Inflammatory macrophage treated with lipopolysaccharide for 4 hours (primary cell): ENCODE results near the gene SH3BGRL3.

ENCODE experiments used
- DNase-seq: peaks from one replicate; pipeline ENCODE4 v3.0.0-alpha.2; 2020

SH3BGRL3 gene

GRCh38 chr1:26279456-26280332 lies at the start of gene SH3BGRL3:
Gene SH3BGRL3, plus strand, starts transcription at chr1:26280086. Its CDS starts 70 bp downstream, at chr1:26280156.
- DNase-seq, result peak; percentile 90

- peak; percentile 58 for DNase-seq
Measured at GRCh38 chr1:26230682-26231081, 49.2 kb upstream of the SH3BGRL3 start.

GRCh38 chr1:26233903-26234643 lies 45.8 kb upstream of the SH3BGRL3 start, which contains the start of gene CEP85:
Gene CEP85, plus strand, starts transcription at chr1:26234200. Its CDS starts 5,584 bp downstream, at chr1:26239784.
- DNase-seq, result peak; percentile 98

GRCh38 chr1:26234644-26235370 lies 45.1 kb upstream of the SH3BGRL3 start:
- DNase-seq, result peak; percentile 7

- peak; percentile 16 for DNase-seq
Measured at GRCh38 chr1:26237230-26237966, 42.5 kb upstream of the SH3BGRL3 start.

- DNase-seq, result no peak
Measured at GRCh38 chr1:26239936-26240335, 40.0 kb upstream of the SH3BGRL3 start.

GRCh38 chr1:26252718-26253117 lies 27.2 kb upstream of the SH3BGRL3 start:
- no peak for DNase-seq

- DNase-seq, result no peak
Measured at GRCh38 chr1:26254404-26254803, 25.5 kb upstream of the SH3BGRL3 start.

GRCh38 chr1:26257222-26257621 lies 22.7 kb upstream of the SH3BGRL3 start:
- DNase-seq, result no peak

GRCh38 chr1:26259005-26259404 lies 20.9 kb upstream of the SH3BGRL3 start:
- peak; percentile 40 for DNase-seq

GRCh38 chr1:26259578-26259977 lies 20.3 kb upstream of the SH3BGRL3 start:
- peak; percentile 82 for DNase-seq

- no peak for DNase-seq
Measured at GRCh38 chr1:26263212-26263611, 16.7 kb upstream of the SH3BGRL3 start.

GRCh38 chr1:26265405-26265804 lies 14.5 kb upstream of the SH3BGRL3 start:
- DNase-seq, result no peak

- DNase-seq, result no peak
Measured at GRCh38 chr1:26268290-26269197, 11.3 kb upstream of the SH3BGRL3 start.

- no peak for DNase-seq
Measured at GRCh38 chr1:26269198-26269550, 10.7 kb upstream of the SH3BGRL3 start.

- peak; percentile 84 for DNase-seq
Measured at GRCh38 chr1:26274801-26275425, 5.0 kb upstream of the SH3BGRL3 start.

- DNase-seq, result peak; percentile 98
Measured at GRCh38 chr1:26275580-26276431, 4.1 kb upstream of the SH3BGRL3 start.

- no peak for DNase-seq
Measured at GRCh38 chr1:26276432-26276838, 3.5 kb upstream of the SH3BGRL3 start.

GRCh38 chr1:26277261-26277661 lies 2.6 kb upstream of the SH3BGRL3 start:
- DNase-seq, result no peak

GRCh38 chr1:26277719-26278118 lies 2.2 kb upstream of the SH3BGRL3 start:
- DNase-seq, result no peak
